Smooth muscle cell (in vitro differentiated cells): ENCODE results near the gene STARD13. TPM values are rescaled to one million over a fixed set of nuclear protein-coding genes. Genes with fewer than 3 reads are reported as not detected.

Source experiments
- DNase-seq: peaks from one replicate; lab custom pipeline; 2025; ENCODE audit not compliant: unreplicated experiment; lab: John Stamatoyannopoulos, UW
- H2AFZ ChIP-seq: fragments of 200-600 bp; sonication (generic); 2 replicates; pipeline ENCODE4 v1.6.0; 2016; ENCODE audit warnings: antibody characterized with exemption, low read depth, mild to moderate bottlenecking
- H3F3A ChIP-seq: fragments of 200-600 bp; sonication (generic); 2 replicates; pipeline ENCODE4 v1.6.0; 2017; ENCODE audit warnings: antibody characterized with exemption, low read depth
- H3K27ac ChIP-seq: fragments of 200-600 bp; sonication (generic); 2 replicates; pipeline ENCODE4 v1.5.1; 2016; ENCODE audit warnings: low read depth, mild to moderate bottlenecking
- H3K27me3 ChIP-seq: fragments of 200-600 bp; sonication (generic); 2 replicates; pipeline ENCODE4 v1.6.1; 2016; ENCODE audit warnings: low read depth, mild to moderate bottlenecking
- H3K36me3 ChIP-seq: fragments of 200-600 bp; sonication (generic); 2 replicates; pipeline ENCODE4 v1.5.1; 2016; ENCODE audit warnings: low read depth
- H3K4me1 ChIP-seq: fragments of 200-600 bp; sonication (generic); 2 replicates; pipeline ENCODE4 v1.5.1; 2016; ENCODE audit warnings: low read depth
- H3K4me2 ChIP-seq: fragments of 200-600 bp; sonication (generic); 2 replicates; pipeline ENCODE4 v1.6.0; 2016; ENCODE audit warnings: mild to moderate bottlenecking
- H3K4me3 ChIP-seq: fragments of 200-600 bp; sonication (generic); 2 replicates; pipeline ENCODE4 v1.5.1; 2016; ENCODE audit warnings: mild to moderate bottlenecking
- H3K79me2 ChIP-seq: fragments of 200-600 bp; sonication (generic); 2 replicates; pipeline ENCODE4 v1.6.0; 2016; ENCODE audit warnings: low read depth, mild to moderate bottlenecking
- H3K9ac ChIP-seq: fragments of 200-600 bp; sonication (generic); 2 replicates; pipeline ENCODE4 v1.6.0; 2016; ENCODE audit warnings: low read depth
- H3K9me3 ChIP-seq: fragments of 200-600 bp; sonication (generic); replicated peaks from 2 replicates; pipeline ENCODE4 v1.5.1; 2016; ENCODE audit warnings: low read depth
- H4K20me1 ChIP-seq: fragments of 200-600 bp; sonication (generic); 2 replicates; pipeline ENCODE4 v1.6.0; 2016; ENCODE audit warnings: low read depth
- CTCF ChIP-seq: fragments of 200-600 bp; sonication (generic); IDR thresholded peaks from 2 replicates; pipeline ENCODE4 v1.5.1; 2017; ENCODE audit warnings: borderline replicate concordance, mild to moderate bottlenecking, antibody characterized with exemption; ENCODE audit not compliant: insufficient read depth, poor library complexity, severe bottlenecking
- WGBS: methylation state at CpG from one replicate; pipeline ENCODE4 v1.1.7; 2016; ENCODE audit warnings: low lambda C conversion rate; 5-methylcytosine and 5-hydroxymethylcytosine counted together
- polyA plus RNA-seq: library from polyadenylated mRNA; unstranded; fragments of >200 nt; fragmentation: Nextera tagmentation; extraction: Ambion mirVana; gene quantifications from 2 replicates; pipeline ENCODE4 v1.2.1, GENCODE V29; 2016
- total RNA-seq: library from RNA; depleted of rRNA; stranded (reverse); fragments of >200 nt; gene quantifications from 2 replicates; pipeline ENCODE4 v1.2.3, GENCODE V29; 2014

Gene STARD13
- total and polyA plus RNA-seq, 2 experiments from 2014 or later, result 12.4 to 18.8 TPM

DNA sequence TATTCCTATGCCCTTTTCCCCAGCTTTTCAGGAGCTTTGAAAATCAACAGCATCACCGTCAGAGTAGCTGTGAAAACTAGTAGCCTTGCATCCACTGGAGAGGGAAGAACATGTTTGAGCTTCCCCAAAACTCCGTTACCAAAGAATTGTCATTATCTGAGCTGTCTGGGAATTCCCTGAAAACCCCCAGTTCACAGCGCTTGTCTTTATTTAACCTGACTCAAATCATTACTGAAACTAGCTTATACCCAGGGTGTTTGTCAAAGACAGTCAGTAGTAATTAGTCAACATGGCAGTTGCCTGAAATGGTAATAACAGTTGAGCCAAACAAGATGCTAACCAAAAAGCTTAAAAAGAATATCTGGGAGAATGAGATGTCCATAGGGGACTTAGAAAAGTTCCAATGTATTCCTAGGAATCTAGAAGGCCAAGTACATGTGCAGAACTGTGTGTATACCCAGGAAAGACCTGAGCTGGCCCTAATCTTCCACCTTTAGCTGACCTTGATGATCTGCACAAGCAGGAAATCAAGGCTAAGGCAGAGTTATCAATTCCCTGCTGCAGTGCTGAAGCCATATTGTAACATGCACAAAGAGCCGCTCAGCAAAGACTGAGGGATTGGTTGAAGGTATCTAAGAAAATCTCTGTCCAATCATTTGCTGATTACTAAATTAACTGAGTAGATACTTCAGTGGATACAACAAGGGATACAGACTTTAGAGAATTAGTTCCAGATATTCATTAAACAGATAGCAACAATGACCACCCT, 138.5 kb downstream of the STARD13 start:
- no peaks in the 10 kb centered on the region for H3K4me1 ChIP-seq
- no peak for TF ChIP-seq CTCF
- H3K9me3 ChIP-seq, result no peaks in the 10 kb centered on the region
- WGBS, result 90% methylated on average over 4 of the region's 4 CpGs
- H3K27ac ChIP-seq, result no peak overlapping the region
- H3K4me2 ChIP-seq, result no peak overlapping the region
- H2AFZ ChIP-seq, result no peak overlapping the region
- DNase-seq, result no peak
- H3K9ac ChIP-seq, result no peak overlapping the region
- no peaks in the 10 kb centered on the region for H3F3A ChIP-seq
- H3K36me3 ChIP-seq, result no peaks in the 10 kb centered on the region
- no peaks in the 10 kb centered on the region for H3K27me3 ChIP-seq
- H3K79me2 ChIP-seq, result no peaks in the 10 kb centered on the region
- peaks cover 8% of the 10 kb centered on the region for H4K20me1 ChIP-seq
- H3K4me3 ChIP-seq, result no peak overlapping the region

GRCh38 chr13:33145667-33146066, 139.9 kb downstream of the STARD13 start:
- Histone ChIP-seq H3K79me2 (no peaks in the 10 kb centered on the region), H3K36me3 (no peaks in the 10 kb centered on the region), H3K9me3 (no peaks in the 10 kb centered on the region), H4K20me1 (peaks cover 8% of the 10 kb centered on the region), H3K27ac (no peak overlapping the region), H3K4me2 (no peak overlapping the region), H3K27me3 (no peaks in the 10 kb centered on the region), H3K9ac (no peak overlapping the region), H3K4me3 (no peak overlapping the region), H3F3A (no peaks in the 10 kb centered on the region), H2AFZ (no peak overlapping the region), H3K4me1 (no peaks in the 10 kb centered on the region)
- WGBS, result 90% methylated on average over 4 of the region's 4 CpGs
- no peak for DNase-seq
- no peak for TF ChIP-seq CTCF

DNA sequence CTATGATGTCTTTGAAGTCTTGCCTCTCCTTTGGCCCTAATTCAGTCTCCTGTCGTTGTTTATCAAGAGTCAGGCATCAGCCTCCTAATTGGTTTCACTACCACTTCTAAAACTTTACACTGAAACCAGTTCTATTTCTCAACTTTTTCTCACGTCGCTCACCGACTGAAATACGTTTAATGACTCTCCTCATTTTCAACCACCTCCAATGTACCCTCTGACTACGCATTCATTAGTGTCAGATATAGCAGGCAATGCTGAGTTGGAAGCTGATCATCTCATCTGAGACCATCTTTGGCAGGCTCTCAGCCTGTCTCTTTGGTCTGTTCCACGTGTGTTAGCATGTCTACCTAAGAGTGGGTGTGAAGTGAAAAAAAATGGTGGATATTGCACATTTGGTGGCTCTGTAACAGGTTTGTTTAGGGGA, 141.2 kb downstream of the STARD13 start:
- Histone ChIP-seq H3K27ac (no peak overlapping the region), H3K9me3 (no peaks in the 10 kb centered on the region), H3K4me1 (no peaks in the 10 kb centered on the region), H3K4me3 (no peak overlapping the region), H3K4me2 (no peak overlapping the region), H4K20me1 (peaks cover 8% of the 10 kb centered on the region), H3K36me3 (no peaks in the 10 kb centered on the region), H3K9ac (no peak overlapping the region), H3F3A (peaks cover 3% of the 10 kb centered on the region), H3K27me3 (no peaks in the 10 kb centered on the region), H2AFZ (no peak overlapping the region), H3K79me2 (no peaks in the 10 kb centered on the region)
- no peak for DNase-seq
- TF ChIP-seq CTCF, result no peak
- 96% methylated on average over 7 of the region's 7 CpGs for WGBS
